Measurements from ENCODE around the gene MTA2.

The MTA2 gene

GRCh38 chr11:62545437-62546243, 56.0 kb downstream of the MTA2 start:
- no peak for DNase-seq

DNA sequence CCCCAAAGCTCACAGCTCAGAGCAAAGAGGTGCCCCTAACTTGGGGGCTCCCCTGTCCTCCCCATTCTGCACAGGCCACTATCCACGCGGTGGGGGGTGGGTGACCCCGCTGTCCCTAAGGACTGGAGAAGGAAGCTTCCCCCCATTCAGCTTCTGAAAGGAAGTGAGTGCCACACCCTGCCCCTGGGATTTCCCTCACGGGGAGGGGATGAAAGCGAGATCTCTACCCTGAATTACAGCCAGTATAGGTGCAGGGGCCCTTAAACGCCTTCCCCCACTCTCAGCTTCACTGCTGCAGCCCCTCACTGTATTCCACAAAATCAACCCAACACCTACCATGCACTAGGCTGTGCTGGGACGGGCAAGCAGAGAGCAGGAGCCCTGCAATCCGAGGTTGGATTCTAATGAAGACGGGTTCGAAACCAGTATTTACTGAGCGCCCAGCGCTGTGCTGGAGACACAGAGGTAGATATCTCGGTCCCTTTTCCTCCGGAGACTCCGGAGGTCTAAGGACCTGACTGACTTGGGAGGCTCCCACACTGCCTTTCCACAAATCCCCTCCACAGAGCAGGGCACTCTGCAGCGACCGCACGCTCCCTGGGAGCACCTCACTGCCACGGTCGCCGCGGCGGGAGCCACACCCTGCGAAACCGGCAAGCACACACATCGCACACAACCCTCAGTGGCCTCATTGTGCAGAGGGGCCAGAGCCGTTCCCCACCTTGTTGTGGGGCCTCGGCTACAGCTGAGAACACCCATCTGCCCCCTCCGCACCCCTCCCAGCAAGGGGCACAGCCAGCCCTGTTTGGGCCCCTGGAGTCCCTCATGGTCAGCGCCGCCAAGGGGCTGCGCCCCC, 56.9 kb downstream of the MTA2 start:
- no peak for DNase-seq

DNA sequence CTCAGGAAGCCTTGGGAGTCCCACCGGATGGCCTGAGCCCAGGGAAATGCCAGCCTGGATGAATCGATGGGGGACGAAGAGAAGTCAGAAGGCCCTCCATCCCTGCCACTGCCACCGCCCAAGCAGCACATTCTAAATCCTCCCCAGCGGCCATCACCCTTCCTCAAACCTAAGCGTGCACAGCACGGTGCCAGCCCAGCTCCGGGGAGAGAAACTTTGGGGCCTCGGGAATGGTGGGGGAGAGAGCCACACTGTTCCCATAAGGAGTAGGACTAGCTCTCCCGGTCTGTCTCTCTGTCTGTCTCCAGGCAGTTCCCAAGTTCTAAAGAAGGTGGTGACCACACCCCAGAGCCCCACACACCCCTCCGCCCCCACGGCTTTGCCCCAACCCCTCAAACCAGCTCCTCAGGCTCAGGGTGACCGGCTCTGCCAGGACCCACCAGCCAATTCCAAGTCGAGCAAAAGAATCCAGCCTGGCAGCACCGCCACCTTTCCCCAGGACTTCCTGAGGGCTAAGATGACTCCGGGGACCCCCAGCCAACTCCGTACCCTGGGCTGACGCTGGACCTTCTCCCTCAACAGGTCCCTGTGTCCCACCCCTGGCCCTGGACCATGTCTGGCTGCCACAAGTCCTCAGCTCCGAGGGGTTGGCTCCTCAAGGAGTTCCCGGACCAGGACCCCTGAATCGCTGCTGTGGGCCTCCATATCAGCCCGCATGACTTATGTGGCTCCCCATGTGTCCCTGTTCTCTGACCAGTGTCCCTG, 57.8 kb downstream of the MTA2 start:
- DNase-seq: no peak

Measured in NCI-H1694 (cell line).